SKM-1 treated with dmso at 0.1 percent for 144 hours (cell line): ENCODE data around the gene SNX32.
"Not testable (repeated sequence)": the region's sequence is repeated elsewhere in the genome, so short reads cannot be mapped to it uniquely, and the experiment has no call there.

Experiments
- DNase-seq: peaks from one replicate; lab custom pipeline; 2025; ENCODE audit not compliant: unreplicated experiment; lab: John Stamatoyannopoulos, UW

SNX32 gene

GRCh38 chr11:65822776-65823528, 10.8 kb upstream of the SNX32 start:
- DNase-seq = no peak

GRCh38 chr11:65826984-65827735, 6.6 kb upstream of the SNX32 start:
- no peak for DNase-seq

GRCh38 chr11:65829459-65829858, 4.3 kb upstream of the SNX32 start:
- DNase-seq = no peak

- not testable (repeated sequence) for DNase-seq
Observed at GRCh38 chr11:65832231-65832630, 1.5 kb upstream of the SNX32 start.

GRCh38 chr11:65834202-65834601, 439 bp downstream of the SNX32 start:
- no peak for DNase-seq

GRCh38 chr11:65842144-65842543, 8.4 kb downstream of the SNX32 start:
- no peak for DNase-seq

GRCh38 chr11:65843811-65844210, 10.0 kb downstream of the SNX32 start:
- DNase-seq = no peak

- no peak for DNase-seq
Observed at GRCh38 chr11:65844231-65844872, 10.6 kb downstream of the SNX32 start.

DNA sequence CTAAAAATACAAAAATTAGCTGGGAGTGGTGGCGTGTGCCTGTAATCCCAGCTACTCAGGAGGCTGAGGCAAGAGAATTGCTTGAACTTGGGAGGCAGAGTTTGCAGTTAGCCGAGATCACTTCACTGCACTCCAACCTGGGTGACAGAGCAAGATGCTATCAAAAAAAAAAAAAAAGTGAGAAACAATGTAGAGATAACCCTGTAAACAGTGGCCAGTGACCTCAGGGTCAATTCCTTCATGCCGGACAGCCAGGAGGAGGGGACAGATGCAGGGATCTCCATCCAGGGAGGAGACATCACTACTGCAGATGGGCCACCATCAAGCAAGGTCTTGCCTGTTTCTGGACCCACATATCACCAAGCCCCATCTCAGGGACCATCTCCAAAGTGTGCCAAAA, 14.0 kb downstream of the SNX32 start:
- no peak for DNase-seq

DNA sequence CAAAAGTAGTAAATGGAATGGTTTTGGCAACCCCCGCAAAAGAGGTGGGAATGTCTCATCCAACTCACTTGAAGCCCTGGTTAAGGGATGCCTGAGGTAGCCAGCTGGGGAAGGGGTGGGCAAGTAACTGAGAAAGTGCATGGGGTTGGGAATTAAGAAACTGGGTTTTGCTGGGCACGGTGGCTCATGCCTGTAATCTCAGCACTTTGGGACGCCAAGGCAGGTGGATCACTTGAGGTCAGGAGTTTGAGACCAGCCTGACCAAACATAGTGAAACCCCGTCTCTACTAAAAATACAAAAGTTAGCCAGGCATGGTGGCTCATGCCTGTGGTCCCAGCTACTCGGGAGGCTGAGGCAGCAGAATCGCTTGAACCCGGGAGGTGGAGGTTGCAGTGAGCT, 14.9 kb downstream of the SNX32 start:
- DNase-seq = not testable (repeated sequence)

DNA sequence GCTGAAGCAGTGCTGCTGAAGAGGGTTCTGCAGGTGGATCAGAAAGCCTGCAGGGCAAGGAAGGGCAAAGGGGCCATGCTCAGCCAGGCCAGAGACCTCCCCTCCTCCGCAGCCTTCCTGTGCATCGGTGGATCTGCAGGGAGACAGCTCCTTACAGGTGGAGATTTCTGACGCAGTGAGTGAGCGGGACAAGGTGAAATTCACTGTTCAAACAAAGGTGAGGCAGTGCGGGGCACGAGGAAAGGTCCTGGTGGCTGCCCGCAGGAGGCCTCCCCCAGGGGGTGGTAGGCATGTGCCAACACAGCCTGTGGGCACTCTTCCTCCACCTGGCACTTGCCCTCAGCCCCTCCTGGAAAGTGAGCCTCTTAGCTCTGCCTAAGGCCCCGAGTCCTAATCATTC, 15.6 kb downstream of the SNX32 start:
- no peak for DNase-seq

DNA sequence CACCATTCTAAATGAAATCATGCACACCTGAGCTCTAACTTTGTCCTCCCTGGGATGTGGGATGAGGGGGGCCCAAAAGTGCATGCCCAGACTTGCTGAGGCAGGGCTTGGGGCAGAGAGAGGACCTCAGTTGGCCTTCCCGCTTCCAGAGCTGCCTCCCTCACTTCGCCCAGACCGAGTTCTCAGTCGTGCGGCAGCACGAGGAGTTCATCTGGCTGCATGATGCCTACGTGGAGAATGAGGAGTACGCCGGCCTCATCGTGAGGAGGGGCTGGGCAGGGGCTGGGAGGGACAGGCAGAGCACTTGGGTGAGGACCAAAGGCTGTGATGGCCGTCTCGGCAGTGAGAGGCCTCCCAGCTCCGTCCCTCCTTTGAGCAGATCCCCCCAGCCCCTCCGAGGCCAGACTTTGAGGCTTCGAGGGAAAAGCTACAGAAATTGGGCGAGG, 16.0 kb downstream of the SNX32 start:
- no peak for DNase-seq

- DNase-seq = no peak
Observed at GRCh38 chr11:65850217-65851082, 16.7 kb downstream of the SNX32 start.

DNA sequence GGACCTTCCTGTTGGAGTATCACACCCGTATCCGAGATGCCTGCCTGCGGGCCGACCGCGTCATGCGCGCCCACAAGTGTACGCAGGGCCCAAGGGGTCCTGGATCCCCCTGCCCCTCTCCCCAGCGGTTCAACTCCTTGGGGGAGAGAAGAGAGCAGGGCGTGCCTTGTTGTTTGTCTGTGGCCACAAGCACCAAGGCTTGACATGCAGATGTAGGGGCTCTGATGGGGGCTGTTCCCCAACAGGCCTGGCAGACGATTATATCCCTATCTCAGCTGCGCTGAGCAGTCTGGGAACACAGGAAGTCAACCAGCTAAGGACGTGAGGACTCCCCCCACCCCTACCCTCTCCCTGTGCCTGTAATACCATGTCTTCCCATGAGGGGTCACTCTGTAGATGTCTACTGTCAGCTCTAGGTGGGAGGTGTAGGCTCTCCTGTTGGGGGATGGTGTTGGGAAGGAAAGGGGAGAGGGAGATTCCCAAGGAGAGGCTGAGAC, 17.4 kb downstream of the SNX32 start:
- no peak for DNase-seq

DNA sequence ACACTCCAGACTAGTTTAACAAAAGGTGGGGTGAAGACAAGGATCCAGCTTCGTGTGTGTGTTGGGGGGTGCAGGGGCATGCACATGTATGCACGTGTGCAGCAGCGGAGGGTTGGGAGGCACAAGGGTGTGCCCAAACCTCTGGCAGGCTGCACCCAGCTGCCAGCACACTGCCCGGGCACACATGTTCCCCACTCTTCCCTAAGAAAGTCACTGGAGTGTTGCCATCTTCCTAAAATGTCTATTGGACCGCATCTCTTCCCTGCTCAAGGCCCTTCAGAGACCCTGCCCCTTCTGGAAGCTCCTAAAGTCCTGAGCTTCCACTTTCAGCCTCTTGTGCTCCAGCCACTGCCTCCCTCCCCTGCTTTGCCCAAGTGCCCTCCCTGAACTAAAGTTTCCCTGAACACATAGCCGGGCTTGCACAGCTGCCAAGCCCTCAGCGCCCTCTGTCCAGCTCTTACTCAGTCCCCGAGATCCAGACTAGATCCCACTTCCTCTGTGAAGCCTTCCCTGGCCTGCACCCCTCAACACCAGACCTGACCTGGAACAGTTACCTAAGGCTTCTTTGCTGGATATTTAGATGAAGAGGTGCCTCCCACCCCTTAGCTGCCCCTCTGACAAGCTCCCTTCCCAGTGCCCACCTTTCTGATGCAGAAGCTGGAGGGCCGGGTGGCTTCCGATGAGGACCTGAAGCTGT, 18.2 kb downstream of the SNX32 start:
- no peak for DNase-seq

DNA sequence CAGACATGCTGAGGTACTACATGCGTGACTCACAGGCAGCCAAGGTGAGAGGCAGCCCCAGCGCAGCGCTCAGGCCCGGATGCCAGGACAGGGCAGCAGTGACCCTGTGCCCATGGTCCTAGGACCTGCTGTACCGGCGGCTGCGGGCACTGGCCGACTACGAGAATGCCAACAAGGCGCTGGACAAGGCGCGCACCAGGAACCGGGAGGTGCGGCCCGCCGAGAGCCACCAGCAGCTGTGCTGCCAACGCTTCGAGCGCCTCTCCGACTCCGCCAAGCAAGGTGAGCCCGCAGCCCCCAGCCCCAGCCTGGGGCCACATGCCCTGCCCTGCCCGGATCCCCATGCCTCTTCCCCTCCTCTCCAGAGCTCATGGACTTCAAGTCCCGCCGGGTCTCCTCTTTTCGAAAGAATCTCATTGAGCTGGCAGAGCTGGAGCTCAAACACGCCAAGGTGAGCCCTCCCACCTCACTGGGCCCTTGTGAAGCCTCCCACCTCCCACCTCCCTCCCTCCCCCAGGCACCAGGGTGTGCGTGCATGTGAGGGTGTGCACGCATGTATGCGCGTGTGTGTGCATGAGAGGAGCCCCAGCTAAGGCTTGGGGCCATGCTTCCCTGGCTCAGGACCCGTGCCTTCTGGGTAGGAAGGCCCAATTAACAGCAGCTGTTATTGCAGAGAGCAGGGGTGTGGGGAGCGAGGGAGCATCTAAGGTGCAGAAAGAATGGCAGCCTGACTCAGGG, 18.9 kb downstream of the SNX32 start:
- DNase-seq = no peak

GRCh38 chr11:65853246-65853979, 19.6 kb downstream of the SNX32 start:
- DNase-seq = no peak

- DNase-seq = no peak
Observed at GRCh38 chr11:65854161-65854592, 20.4 kb downstream of the SNX32 start.
